ENCODE data around the gene GABRR3.

DNA sequence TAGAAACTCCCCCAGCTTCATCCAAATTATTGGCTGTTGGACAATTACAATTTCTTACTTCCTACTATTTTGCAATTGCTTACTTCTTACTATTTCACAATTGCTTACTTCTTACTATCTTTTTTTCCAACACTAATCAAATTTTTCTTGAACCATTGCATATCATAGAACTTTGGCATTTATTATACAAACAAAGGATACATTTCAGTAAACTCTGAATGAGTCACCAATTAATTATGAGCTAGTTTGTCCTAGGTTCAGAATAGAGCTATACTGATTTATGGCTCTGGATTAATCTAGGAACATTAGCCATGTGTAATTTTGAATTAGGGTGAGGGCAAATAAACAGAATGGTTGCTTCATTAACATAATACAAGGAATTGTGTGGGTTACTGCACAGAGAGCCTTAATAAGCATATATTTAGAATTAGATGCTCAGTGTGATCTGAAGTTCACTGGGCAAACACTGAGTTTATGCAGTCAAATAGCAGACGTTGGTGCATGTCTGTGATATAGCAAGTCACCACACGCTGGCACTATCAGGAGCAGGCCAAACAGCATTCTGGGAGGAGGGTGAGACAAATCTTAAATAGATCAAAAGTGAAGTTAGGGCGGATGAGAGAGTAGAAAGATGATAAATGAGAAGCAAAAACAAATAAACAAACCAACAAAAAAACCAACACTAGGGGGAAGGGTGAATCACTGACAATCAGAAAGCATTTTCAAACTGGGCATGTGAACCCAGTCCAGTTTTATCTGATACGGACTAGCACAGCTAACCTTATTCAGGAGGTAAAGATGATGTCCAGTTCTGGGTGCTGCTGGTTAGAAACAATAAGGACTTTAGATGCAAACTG lies 21.5 kb downstream of the GABRR3 start:
- TF ChIP-seq CTCF (IDR thresholded peaks at IDR 0.05; ENCODE audit: poor library complexity, severe bottlenecking): no peak
- TF ChIP-seq REST (IDR thresholded peaks at IDR 0.05; ENCODE audit: borderline replicate concordance): no peak
- TF ChIP-seq SMC3 (conservative IDR thresholded peaks at IDR 0.05; ENCODE audit: poor library complexity): no peak

Data from neural cell (in vitro differentiated cells).